Gastroesophageal sphincter (tissue), 4 donors: ENCODE results near the gene ZNF185. TPM values are rescaled to one million over a fixed set of nuclear protein-coding genes. Genes with fewer than 3 reads are reported as not detected.

Experiments used
- ATAC-seq: fragments of 150-250 bp; one replicate; pipeline ENCODE4 v1.9.1; 2016; ENCODE audit warnings: mild to moderate bottlenecking, moderate library complexity
- H3K27ac ChIP-seq, 4 donors: fragments of 200-600 bp; sonication (generic) in 3 of 4; 1 replicate in 3 of 4; 2 replicates in 1 of 4; pipeline ENCODE4 v1.5.1; 2016 to 2019
- H3K27me3 ChIP-seq: fragments of 200-600 bp; sonication (generic); one replicate; pipeline ENCODE4 v1.5.1; 2019
- H3K36me3 ChIP-seq, 2 donors: fragments of 200-600 bp; sonication (generic); one replicate each; pipeline ENCODE4 v1.5.1; 2019; ENCODE audit warnings: control low read depth in 1 of 2
- H3K4me1 ChIP-seq, 3 donors: fragments of 200-600 bp; sonication (generic); 1 replicate in 2 of 3; 2 replicates in 1 of 3; pipeline ENCODE4 v1.5.1; 2016 to 2019; ENCODE audit warnings: control low read depth in 2 of 3
- H3K4me3 ChIP-seq, 2 donors: fragments of 200-600 bp; sonication (generic); one replicate each; pipeline ENCODE4 v1.5.1; 2019; ENCODE audit warnings: mild to moderate bottlenecking in 1 of 2, moderate library complexity in 1 of 2
- H3K9me3 ChIP-seq, 3 donors: fragments of 200-600 bp; sonication (generic); one replicate each; pipeline ENCODE4 v1.5.1; 2017 to 2019; ENCODE audit warnings: control low read depth in 2 of 3
- EP300 ChIP-seq: sonication (generic); formaldehyde crosslinking; IDR thresholded peaks from one replicate; pipeline ENCODE4 v1.6.1; 2017; ENCODE audit warnings: antibody characterized with exemption, mild to moderate bottlenecking
- POLR2A ChIP-seq, 2 donors: fragments of 450-650 bp; IDR thresholded peaks; one replicate each; pipeline ENCODE4 v1.6.1; 2017; ENCODE audit warnings: antibody characterized with exemption in 2 of 2, mild to moderate bottlenecking in 2 of 2, moderate library complexity in 1 of 2
- POLR2AphosphoS5 ChIP-seq: sonication (generic); formaldehyde crosslinking; IDR thresholded peaks from one replicate; pipeline ENCODE4 v1.6.1; 2017; ENCODE audit warnings: antibody characterized with exemption
- WGBS, 2 donors: methylation state at CpG; one replicate each; pipeline ENCODE4 v1.1.5; 2018; ENCODE audit warnings: low coverage in 1 of 2; 5-methylcytosine and 5-hydroxymethylcytosine counted together
- total RNA-seq, 4 donors: library from RNA; depleted of rRNA; stranded (reverse); fragments of >200 nt; gene quantifications; one replicate each; pipeline ENCODE4 v1.1.0, GENCODE V29; 2016
- TF ChIP-seq, protein P1 (sequence below), 4 experiments: fragments of 200-600 bp in 2 of 4; fragments of 450-650 bp in 2 of 4; sonication (generic) in 1 of 4; IDR thresholded peaks; one replicate each; pipeline ENCODE4 v1.5.1; 2017 to 2019; ENCODE audit warnings: antibody characterized with exemption in 4 of 4, mild to moderate bottlenecking in 2 of 4, moderate library complexity in 2 of 4

ZNF185 gene
- total RNA-seq, 4 donors from 2014 or later: 2.7 to 13.7 (median 3.6) TPM

DNA sequence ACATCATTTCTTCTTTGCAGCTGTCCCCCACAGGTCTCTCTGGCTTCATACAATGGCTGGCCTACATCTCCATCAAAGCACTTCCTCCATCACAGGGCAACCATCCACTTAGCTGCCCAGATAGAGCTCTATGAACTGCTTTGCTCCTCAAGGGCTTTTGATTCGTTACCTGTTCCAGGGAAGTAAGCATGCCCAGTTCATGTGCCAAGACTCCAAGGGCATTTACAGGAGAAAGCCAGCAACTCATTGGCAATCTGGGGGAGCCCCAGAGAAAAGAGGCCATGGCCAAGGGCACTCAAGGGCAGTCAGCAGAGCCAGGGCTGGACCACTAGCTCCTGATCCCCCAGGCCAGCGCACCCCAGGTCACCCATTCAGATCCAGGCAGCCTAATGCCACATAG lies 24.5 kb upstream of the ZNF185 start:
- ATAC-seq: no peak
- no peak overlapping the region for H3K27ac ChIP-seq
- H3K36me3 ChIP-seq: peaks cover 0 to 22% of the 10 kb centered on the region in 2 donors
- no peaks in the 10 kb centered on the region for H3K4me1 ChIP-seq
- TF ChIP-seq POLR2AphosphoS5: no peak
- TF ChIP-seq, protein P1, sequence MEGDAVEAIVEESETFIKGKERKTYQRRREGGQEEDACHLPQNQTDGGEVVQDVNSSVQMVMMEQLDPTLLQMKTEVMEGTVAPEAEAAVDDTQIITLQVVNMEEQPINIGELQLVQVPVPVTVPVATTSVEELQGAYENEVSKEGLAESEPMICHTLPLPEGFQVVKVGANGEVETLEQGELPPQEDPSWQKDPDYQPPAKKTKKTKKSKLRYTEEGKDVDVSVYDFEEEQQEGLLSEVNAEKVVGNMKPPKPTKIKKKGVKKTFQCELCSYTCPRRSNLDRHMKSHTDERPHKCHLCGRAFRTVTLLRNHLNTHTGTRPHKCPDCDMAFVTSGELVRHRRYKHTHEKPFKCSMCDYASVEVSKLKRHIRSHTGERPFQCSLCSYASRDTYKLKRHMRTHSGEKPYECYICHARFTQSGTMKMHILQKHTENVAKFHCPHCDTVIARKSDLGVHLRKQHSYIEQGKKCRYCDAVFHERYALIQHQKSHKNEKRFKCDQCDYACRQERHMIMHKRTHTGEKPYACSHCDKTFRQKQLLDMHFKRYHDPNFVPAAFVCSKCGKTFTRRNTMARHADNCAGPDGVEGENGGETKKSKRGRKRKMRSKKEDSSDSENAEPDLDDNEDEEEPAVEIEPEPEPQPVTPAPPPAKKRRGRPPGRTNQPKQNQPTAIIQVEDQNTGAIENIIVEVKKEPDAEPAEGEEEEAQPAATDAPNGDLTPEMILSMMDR (IDR thresholded peaks at IDR 0.05): no peak
- no peak for TF ChIP-seq EP300
- no peak for TF ChIP-seq POLR2A (IDR thresholded peaks at IDR 0.05)
- no CpG with 5 or more reads among the region's 2 CpGs for WGBS, 2 donors
- no peaks in the 10 kb centered on the region for H3K9me3 ChIP-seq
- H3K27me3 ChIP-seq: no peaks in the 10 kb centered on the region
- H3K4me3 ChIP-seq: no peak overlapping the region

DNA sequence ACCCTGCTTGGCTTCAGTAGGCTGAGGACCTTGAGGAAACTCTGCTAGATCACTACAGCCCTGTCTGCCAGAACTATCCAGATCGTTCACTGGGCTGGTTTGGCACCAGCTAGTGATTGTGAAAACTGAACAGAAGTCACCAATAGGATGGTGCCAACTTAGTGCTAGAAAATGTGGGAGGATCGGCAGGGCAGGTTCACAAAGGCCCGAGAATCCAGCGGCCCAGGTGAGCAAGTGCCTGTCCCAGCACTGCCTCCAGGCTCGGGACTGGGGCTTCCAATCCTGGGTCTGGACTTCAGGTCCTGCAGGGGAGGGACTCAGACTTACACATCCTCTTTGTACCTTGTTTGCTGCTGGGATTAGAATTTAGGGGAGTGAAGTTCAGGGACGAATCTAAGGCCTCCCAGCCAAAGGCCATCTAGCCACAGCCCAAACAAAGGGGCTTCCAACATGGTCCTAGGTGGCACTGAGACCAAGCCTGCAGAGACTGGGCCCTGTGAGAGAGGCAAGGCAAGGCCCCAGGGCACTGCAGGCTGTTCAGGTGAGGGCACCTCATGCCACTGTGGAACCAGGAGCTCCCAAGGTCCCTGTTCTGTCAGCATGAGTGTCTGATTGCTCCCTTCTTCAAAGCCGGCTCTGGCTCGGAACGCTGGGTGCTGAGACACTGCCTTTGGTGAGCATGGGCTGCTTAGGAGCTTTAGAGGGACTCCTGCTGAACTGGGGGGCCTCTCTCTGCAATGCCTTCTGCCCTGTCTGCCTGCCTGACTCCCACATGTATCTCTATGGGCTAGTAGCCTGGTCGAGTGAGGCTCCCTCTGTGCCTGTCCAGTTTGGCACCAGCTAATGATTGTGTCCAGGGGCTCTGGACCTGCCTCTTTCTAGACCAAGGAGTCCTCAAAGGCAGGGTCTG lies 20.7 kb upstream of the ZNF185 start:
- Histone ChIP-seq H3K27me3 (no peaks in the 10 kb centered on the region), H3K36me3 (no peaks in the 10 kb centered on the region), H3K4me3 (no peak overlapping the region), H3K4me1 (no peaks in the 10 kb centered on the region), H3K9me3 (no peaks in the 10 kb centered on the region), H3K27ac (no peak overlapping the region)
- TF ChIP-seq, protein P1 (IDR thresholded peaks at IDR 0.05): no peak
- no peak for TF ChIP-seq EP300
- ATAC-seq: no peak
- WGBS, 2 donors: no CpG with 5 or more reads among the region's 10 CpGs

DNA sequence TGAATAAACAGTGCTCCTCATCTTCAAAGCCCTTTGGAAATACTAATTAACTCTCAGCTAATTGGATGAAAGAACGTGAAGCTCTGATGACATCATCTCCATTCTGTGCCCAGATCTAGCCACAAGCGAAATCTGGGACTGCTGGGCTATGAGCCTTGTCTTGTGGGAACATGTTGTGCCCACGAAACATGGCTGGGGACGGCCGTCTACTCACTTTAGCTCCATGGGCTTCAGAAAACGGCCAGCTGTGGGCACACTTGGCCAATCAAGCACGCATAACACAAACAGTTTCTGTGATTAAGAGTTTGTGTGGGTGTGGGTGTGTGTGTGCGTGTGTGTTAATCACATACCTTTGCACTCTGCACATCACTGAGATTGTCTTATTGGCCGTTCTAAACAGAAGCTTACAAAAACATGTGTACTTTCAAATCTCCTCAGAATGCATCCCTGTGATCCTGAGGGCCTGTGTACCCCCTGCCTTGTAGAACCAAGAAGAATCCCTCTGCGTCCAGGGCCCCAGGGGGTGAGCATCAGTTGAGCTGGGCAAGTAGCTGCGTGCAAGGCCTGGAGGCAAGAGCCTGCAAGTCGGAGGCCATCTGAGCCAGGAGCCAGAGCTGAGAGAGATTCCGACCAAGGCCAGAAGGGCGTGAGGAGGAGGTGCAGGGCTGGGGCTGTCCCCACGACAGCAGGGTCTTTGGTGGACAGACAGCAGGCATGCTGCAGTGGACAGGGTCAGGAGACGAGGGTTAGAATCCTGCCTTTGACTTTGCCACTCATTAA lies 18.7 kb upstream of the ZNF185 start:
- no peak overlapping the region for H3K27ac ChIP-seq
- 60% methylated on average over 1 of the region's 16 CpGs; no CpG with 5 or more reads in 1 of the 2 donors for WGBS, 2 donors
- H3K27me3 ChIP-seq: no peaks in the 10 kb centered on the region
- no peak for TF ChIP-seq EP300
- TF ChIP-seq POLR2A (IDR thresholded peaks at IDR 0.05): no peak
- TF ChIP-seq, protein P1 (IDR thresholded peaks at IDR 0.05): no peak
- no peak for TF ChIP-seq POLR2AphosphoS5
- H3K4me3 ChIP-seq: no peak overlapping the region
- no peaks in the 10 kb centered on the region for H3K9me3 ChIP-seq
- no peaks in the 10 kb centered on the region for H3K4me1 ChIP-seq
- ATAC-seq: no peak
- no peaks in the 10 kb centered on the region for H3K36me3 ChIP-seq

DNA sequence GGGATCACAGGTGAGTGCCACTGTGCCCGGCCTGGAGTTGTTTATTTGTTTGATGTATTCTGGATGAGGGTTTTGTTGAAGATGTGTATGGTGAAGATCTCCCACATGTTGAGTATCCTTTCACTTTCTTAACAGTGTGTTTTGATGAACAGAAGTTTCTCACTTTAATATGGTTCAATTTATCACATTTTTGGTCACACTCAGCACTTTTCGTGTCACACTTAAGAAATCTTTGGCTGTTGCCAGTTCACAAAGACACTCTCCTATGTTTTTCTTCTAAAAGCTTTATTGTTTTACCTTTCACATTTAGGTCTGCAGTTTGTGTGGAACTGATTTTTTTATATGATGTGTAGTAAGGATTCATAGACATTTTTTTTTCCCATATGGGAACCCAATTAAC lies 16.6 kb upstream of the ZNF185 start:
- TF ChIP-seq, protein P1 (IDR thresholded peaks at IDR 0.05): no peak
- no peak for TF ChIP-seq POLR2A (IDR thresholded peaks at IDR 0.05)
- TF ChIP-seq POLR2AphosphoS5: no peak
- TF ChIP-seq EP300: no peak
- H3K36me3 ChIP-seq: no peaks in the 10 kb centered on the region
- no peaks in the 10 kb centered on the region for H3K9me3 ChIP-seq
- H3K4me3 ChIP-seq: no peak overlapping the region
- no peak for ATAC-seq
- H3K27ac ChIP-seq: no peak overlapping the region
- no peaks in the 10 kb centered on the region for H3K4me1 ChIP-seq
- WGBS, 2 donors: 76 to 82% methylated on average over 2 of the region's 2 CpGs
- no peaks in the 10 kb centered on the region for H3K27me3 ChIP-seq
